HL-60 (cell line): Measurements from ENCODE around the gene ZNF423.

Source experiments
- CTCF ChIP-seq: IDR thresholded peaks from one replicate; pipeline ENCODE4 v1.5.1; 2011; ENCODE audit warnings: low read length, control low read depth, inconsistent platforms; ENCODE audit not compliant: insufficient read depth
- GABPA ChIP-seq: IDR thresholded peaks from 2 replicates; pipeline ENCODE4 v1.6.1; 2012; ENCODE audit warnings: low read depth
- POLR2AphosphoS5 ChIP-seq: IDR thresholded peaks from 2 replicates; pipeline ENCODE4 v1.6.1; 2012; ENCODE audit warnings: low read depth
- REST ChIP-seq: IDR thresholded peaks from 2 replicates; pipeline ENCODE4 v1.6.1; 2012; ENCODE audit warnings: low read depth; ENCODE audit not compliant: insufficient replicate concordance
- SPI1 ChIP-seq: IDR thresholded peaks from 2 replicates; pipeline ENCODE4 v1.6.1; 2012; ENCODE audit warnings: low read depth, mild to moderate bottlenecking, borderline replicate concordance

- TF ChIP-seq CTCF (no peak), POLR2AphosphoS5 (no peak), SPI1 (no peak), REST (no peak), GABPA (no peak)
Measured at GRCh38 chr16:49822649-49823370, 33.1 kb downstream of the ZNF423 start.
